GM18873 (cell line): Measurements from ENCODE around the gene LIMS2.

ENCODE experiments used
- ATAC-seq: cut with Tn5 transposase; IDR thresholded peaks from one replicate; pipeline ENCODE4 v1.9.1; 2021; ENCODE audit warnings: mild to moderate bottlenecking, moderate library complexity, moderate number of reproducible peaks; ENCODE audit not compliant: unreplicated experiment, low FRiP score

The LIMS2 gene

DNA sequence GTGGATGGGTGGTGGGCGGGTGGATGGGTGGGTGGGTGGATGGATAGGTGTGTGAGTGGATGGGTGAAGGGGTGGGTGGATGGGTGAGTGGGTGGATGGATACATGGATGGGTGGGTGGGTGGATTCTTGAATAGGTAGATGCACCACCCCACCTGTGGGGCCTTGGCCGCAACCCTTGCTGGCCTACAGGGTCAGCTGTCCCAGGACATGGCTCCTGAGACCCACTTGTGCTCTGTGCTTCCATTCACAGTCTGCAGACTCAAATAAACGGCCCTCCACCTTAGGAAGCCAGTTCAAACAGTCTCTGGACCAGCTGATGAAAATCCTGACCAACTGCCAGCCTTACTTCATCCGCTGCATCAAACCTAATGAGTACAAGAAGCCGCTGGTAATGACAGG is 85.5 kb downstream of the LIMS2 start:
- ATAC-seq: no peak

DNA sequence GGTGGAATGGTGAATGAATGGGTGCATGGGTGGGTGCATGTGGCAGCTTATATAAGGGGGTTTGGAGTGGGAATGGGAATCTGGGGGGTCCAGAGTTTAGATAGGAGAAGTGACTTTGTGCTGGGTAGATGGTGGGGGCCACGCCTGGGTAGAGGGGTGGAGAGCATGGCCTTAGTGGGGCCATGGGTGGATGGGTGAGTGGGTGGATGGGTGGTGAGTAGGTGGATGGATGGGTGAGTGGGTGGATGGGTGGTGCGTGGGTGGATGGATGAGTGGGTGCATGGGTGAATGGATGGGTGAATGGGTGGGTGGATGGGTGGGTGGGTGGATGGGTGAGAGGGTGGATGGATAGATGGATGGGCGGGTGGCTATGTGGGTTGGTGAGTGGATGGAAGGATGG is 86.0 kb downstream of the LIMS2 start:
- ATAC-seq: no peak
